Fibroblast of peridontal ligament (primary cell): ENCODE measurements around the gene CFTR.
"Not testable (repeated sequence)": the region's sequence is repeated elsewhere in the genome, so short reads cannot be mapped to it uniquely, and the experiment has no call there.

ENCODE experiments used
- DNase-seq: peaks from one replicate; pipeline ENCODE4 v3.0.0-alpha.2; 2010; ENCODE audit errors: extremely low read depth

The CFTR gene

GRCh38 chr7:117495308-117495707, 15.5 kb downstream of the CFTR start:
- no peak for DNase-seq

- DNase-seq, result no peak
Observed at GRCh38 chr7:117502331-117502730, 22.5 kb downstream of the CFTR start.

- no peak for DNase-seq
Observed at GRCh38 chr7:117505238-117505637, 25.4 kb downstream of the CFTR start.

GRCh38 chr7:117508676-117509075, 28.9 kb downstream of the CFTR start:
- DNase-seq, result no peak

GRCh38 chr7:117517194-117517593, 37.4 kb downstream of the CFTR start:
- DNase-seq, result not testable (repeated sequence)

- DNase-seq, result no peak
Observed at GRCh38 chr7:117530390-117530789, 50.6 kb downstream of the CFTR start.

GRCh38 chr7:117531595-117532244, 51.9 kb downstream of the CFTR start:
- DNase-seq, result no peak

- no peak for DNase-seq
Observed at GRCh38 chr7:117538053-117538452, 58.2 kb downstream of the CFTR start.

- no peak for DNase-seq
Observed at GRCh38 chr7:117544061-117544460, 64.2 kb downstream of the CFTR start.

- no peak for DNase-seq
Observed at GRCh38 chr7:117548035-117548434, 68.2 kb downstream of the CFTR start.

GRCh38 chr7:117550625-117551024, 70.8 kb downstream of the CFTR start:
- no peak for DNase-seq

- DNase-seq, result no peak
Observed at GRCh38 chr7:117552660-117553059, 72.8 kb downstream of the CFTR start.

GRCh38 chr7:117555260-117555659, 75.4 kb downstream of the CFTR start:
- no peak for DNase-seq

- DNase-seq, result no peak
Observed at GRCh38 chr7:117559391-117559790, 79.6 kb downstream of the CFTR start.

- DNase-seq, result no peak
Observed at GRCh38 chr7:117560030-117560429, 80.2 kb downstream of the CFTR start.

GRCh38 chr7:117562759-117563158, 82.9 kb downstream of the CFTR start:
- DNase-seq, result no peak

- DNase-seq, result no peak
Observed at GRCh38 chr7:117564080-117564479, 84.3 kb downstream of the CFTR start.

GRCh38 chr7:117564627-117565026, 84.8 kb downstream of the CFTR start:
- DNase-seq, result no peak

- DNase-seq, result no peak
Observed at GRCh38 chr7:117565226-117565625, 85.4 kb downstream of the CFTR start.

- no peak for DNase-seq
Observed at GRCh38 chr7:117567781-117568180, 88.0 kb downstream of the CFTR start.

GRCh38 chr7:117572856-117573620, 93.2 kb downstream of the CFTR start:
- no peak for DNase-seq

- no peak for DNase-seq
Observed at GRCh38 chr7:117581424-117581823, 101.6 kb downstream of the CFTR start.

GRCh38 chr7:117582219-117582704, 102.4 kb downstream of the CFTR start:
- peak; percentile 93 for DNase-seq
